ENCODE measurements around the gene ADIPOR2.

GRCh38 chr12:1763153-1763552 lies 72.3 kb downstream of the ADIPOR2 start:
- TF ChIP-seq, protein P1, sequence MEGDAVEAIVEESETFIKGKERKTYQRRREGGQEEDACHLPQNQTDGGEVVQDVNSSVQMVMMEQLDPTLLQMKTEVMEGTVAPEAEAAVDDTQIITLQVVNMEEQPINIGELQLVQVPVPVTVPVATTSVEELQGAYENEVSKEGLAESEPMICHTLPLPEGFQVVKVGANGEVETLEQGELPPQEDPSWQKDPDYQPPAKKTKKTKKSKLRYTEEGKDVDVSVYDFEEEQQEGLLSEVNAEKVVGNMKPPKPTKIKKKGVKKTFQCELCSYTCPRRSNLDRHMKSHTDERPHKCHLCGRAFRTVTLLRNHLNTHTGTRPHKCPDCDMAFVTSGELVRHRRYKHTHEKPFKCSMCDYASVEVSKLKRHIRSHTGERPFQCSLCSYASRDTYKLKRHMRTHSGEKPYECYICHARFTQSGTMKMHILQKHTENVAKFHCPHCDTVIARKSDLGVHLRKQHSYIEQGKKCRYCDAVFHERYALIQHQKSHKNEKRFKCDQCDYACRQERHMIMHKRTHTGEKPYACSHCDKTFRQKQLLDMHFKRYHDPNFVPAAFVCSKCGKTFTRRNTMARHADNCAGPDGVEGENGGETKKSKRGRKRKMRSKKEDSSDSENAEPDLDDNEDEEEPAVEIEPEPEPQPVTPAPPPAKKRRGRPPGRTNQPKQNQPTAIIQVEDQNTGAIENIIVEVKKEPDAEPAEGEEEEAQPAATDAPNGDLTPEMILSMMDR (IDR thresholded peaks at IDR 0.05), result no peak
- no peak for TF ChIP-seq EZH2 (IDR thresholded peaks at IDR 0.05)
- no peak for TF ChIP-seq EZH2phosphoT487 (IDR thresholded peaks at IDR 0.05)

Data from neural progenitor cell (in vitro differentiated cells).